ENCODE measurements around the gene ADAMTSL3.

- TF ChIP-seq CTCF (IDR thresholded peaks at IDR 0.05) = no peak
- TF ChIP-seq ZFX (IDR thresholded peaks at IDR 0.05; ENCODE audit: borderline replicate concordance) = no peak
Observed at GRCh38 chr15:83833569-83833968, 179.6 kb downstream of the ADAMTSL3 start.
